NT2/D1 (cell line): ENCODE measurements around the gene AGBL2.

Experiments used
- SUZ12 ChIP-seq: IDR thresholded peaks from 2 replicates; pipeline ENCODE4 v1.6.1; 2011; ENCODE audit not compliant: insufficient read length, insufficient read depth; ENCODE audit errors: extremely low read depth
- YY1 ChIP-seq: IDR thresholded peaks from 2 replicates; pipeline ENCODE4 v1.6.1; 2011; ENCODE audit not compliant: insufficient read length, insufficient read depth
- ZNF274 ChIP-seq: IDR thresholded peaks from 2 replicates; pipeline ENCODE4 v1.6.1; 2011; ENCODE audit warnings: mild to moderate bottlenecking, low read depth, low read length

DNA sequence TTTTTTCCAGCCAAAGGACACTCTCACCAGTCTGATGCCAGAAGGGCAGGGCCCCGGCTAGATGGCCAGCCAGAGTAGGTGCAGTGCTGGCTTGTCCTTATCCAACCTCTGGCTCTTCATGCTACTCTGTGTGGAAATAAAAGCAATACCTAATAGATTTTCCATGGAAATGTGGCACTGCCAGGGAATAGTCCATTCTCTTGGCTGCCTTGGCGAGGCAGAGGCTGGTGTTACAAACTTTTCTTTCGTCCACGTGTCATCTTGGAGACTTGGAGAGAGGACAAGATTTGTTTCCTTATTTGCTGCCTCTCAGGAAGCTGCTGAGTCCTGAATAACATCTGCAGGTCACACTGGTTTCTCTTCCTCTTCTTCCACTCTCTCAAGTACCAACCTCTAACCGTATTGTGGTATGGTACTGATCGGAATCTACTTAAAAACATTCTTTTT is 103.8 kb downstream of the AGBL2 start:
- no peak for TF ChIP-seq SUZ12
- no peak for TF ChIP-seq ZNF274
- no peak for TF ChIP-seq YY1
